Endothelial cell (in vitro differentiated cells): Measurements from ENCODE around the gene DRAM2. TPM values are rescaled to one million over a fixed set of nuclear protein-coding genes. Genes with fewer than 3 reads are reported as not detected.
"Not testable (repeated sequence)": the region's sequence is repeated elsewhere in the genome, so short reads cannot be mapped to it uniquely, and the experiment has no call there.

ENCODE experiments used
- DNase-seq: peaks from one replicate; pipeline ENCODE4 v3.0.0; 2021; ENCODE audit warnings: low spot score
- H3K27ac Mint-ChIP-seq: one replicate; pipeline ENCODE4 v1.8.0; 2021; ENCODE audit warnings: mixed read lengths, inconsistent platforms; ENCODE audit not compliant: unreplicated experiment
- H3K27me3 Mint-ChIP-seq: one replicate; pipeline ENCODE4 v1.8.0; 2021; ENCODE audit warnings: mild to moderate bottlenecking, moderate library complexity, mixed read lengths, inconsistent platforms; ENCODE audit not compliant: unreplicated experiment
- H3K36me3 Mint-ChIP-seq: one replicate; pipeline ENCODE4 v1.8.0; 2021; ENCODE audit warnings: mild to moderate bottlenecking, low read depth, mixed read lengths, inconsistent platforms; ENCODE audit not compliant: unreplicated experiment
- H3K4me1 Mint-ChIP-seq: one replicate; pipeline ENCODE4 v1.8.0; 2021; ENCODE audit warnings: mild to moderate bottlenecking, mixed read lengths, inconsistent platforms; ENCODE audit not compliant: unreplicated experiment
- H3K4me3 Mint-ChIP-seq: one replicate; pipeline ENCODE4 v1.8.0; 2021; ENCODE audit warnings: mild to moderate bottlenecking, mixed read lengths, inconsistent platforms; ENCODE audit not compliant: unreplicated experiment
- H3K9me3 Mint-ChIP-seq: one replicate; pipeline ENCODE4 v1.8.0; 2021; ENCODE audit warnings: mixed read lengths, inconsistent platforms; ENCODE audit not compliant: unreplicated experiment
- CTCF ChIP-seq: fragments of 200-600 bp; sonication (generic); IDR thresholded peaks from one replicate; pipeline ENCODE4 v1.5.0; 2021; ENCODE audit warnings: antibody characterized with exemption; ENCODE audit not compliant: unreplicated experiment
- total RNA-seq: library from RNA; stranded (reverse); fragmentation: NEBNext Ultra II Directional; extraction: Animal tissue kit (Norgen Biotek cat#: 25700); gene quantifications from one replicate; pipeline ENCODE4 v1.2.1, GENCODE V29; 2021; ENCODE audit not compliant: unreplicated experiment

Gene DRAM2
- total RNA-seq, 1 donor from 2014 or later, result 79.8 TPM

- DNase-seq, result no peak
- Mint-ChIP-seq H3K4me1 (no peaks in the 10 kb centered on the region), H3K9me3 (peaks cover 15% of the 10 kb centered on the region), H3K36me3 (peaks cover 49% of the 10 kb centered on the region), H3K27me3 (peaks cover 6% of the 10 kb centered on the region), H3K4me3 (peak overlapping the region; percentile 70), H3K27ac (no peak overlapping the region)
- TF ChIP-seq CTCF, result no peak
Measured at GRCh38 chr1:111101854-111102642, 37.8 kb downstream of the DRAM2 start.

GRCh38 chr1:111099289-111099688 lies 40.6 kb downstream of the DRAM2 start:
- no peak for DNase-seq
- Mint-ChIP-seq H3K36me3 (peaks cover 59% of the 10 kb centered on the region), H3K9me3 (peaks cover 24% of the 10 kb centered on the region), H3K27me3 (peaks cover 6% of the 10 kb centered on the region), H3K27ac (no peak overlapping the region), H3K4me1 (no peaks in the 10 kb centered on the region), H3K4me3 (peak overlapping the region; percentile 60)
- TF ChIP-seq CTCF, result no peak

GRCh38 chr1:111097356-111098099 lies 42.4 kb downstream of the DRAM2 start:
- H3K4me3 Mint-ChIP-seq, result no peak overlapping the region
- TF ChIP-seq CTCF, result no peak
- H3K27ac Mint-ChIP-seq, result no peak overlapping the region
- H3K36me3 Mint-ChIP-seq, result peaks cover 47% of the 10 kb centered on the region
- no peaks in the 10 kb centered on the region for H3K4me1 Mint-ChIP-seq
- DNase-seq, result no peak
- H3K27me3 Mint-ChIP-seq, result peaks cover 5% of the 10 kb centered on the region
- peaks cover 24% of the 10 kb centered on the region for H3K9me3 Mint-ChIP-seq

- H3K27ac Mint-ChIP-seq, DNase-seq, H3K4me1 Mint-ChIP-seq, H3K27me3 Mint-ChIP-seq: not testable (repeated sequence)
- Mint-ChIP-seq H3K4me3 (peak overlapping the region; percentile 5), H3K36me3 (peaks cover 28% of the 10 kb centered on the region), H3K9me3 (peaks cover 19% of the 10 kb centered on the region)
Measured at GRCh38 chr1:111095421-111095820, 44.5 kb downstream of the DRAM2 start.

- DNase-seq, result no peak
- Mint-ChIP-seq H3K4me1 (no peaks in the 10 kb centered on the region), H3K27ac (no peak overlapping the region), H3K27me3 (no peaks in the 10 kb centered on the region), H3K9me3 (peaks cover 2% of the 10 kb centered on the region), H3K36me3 (peaks cover 4% of the 10 kb centered on the region), H3K4me3 (no peak overlapping the region)
- no peak for TF ChIP-seq CTCF
Measured at GRCh38 chr1:111089638-111090037, 50.3 kb downstream of the DRAM2 start.
